B cell (primary cell): ENCODE data around the gene CACNA1F.

Source experiments
- CTCF ChIP-seq: fragments of 200-600 bp; IDR thresholded peaks from one replicate; pipeline ENCODE4 v1.8.0; 2022; ENCODE audit warnings: antibody characterized with exemption, mild to moderate bottlenecking
- EZH2 ChIP-seq: IDR thresholded peaks from 2 replicates; pipeline ENCODE4 v1.6.1; 2012; ENCODE audit warnings: borderline replicate concordance, low read depth, mild to moderate bottlenecking, moderate library complexity, low read length; ENCODE audit not compliant: insufficient read depth, poor library complexity, severe bottlenecking

DNA sequence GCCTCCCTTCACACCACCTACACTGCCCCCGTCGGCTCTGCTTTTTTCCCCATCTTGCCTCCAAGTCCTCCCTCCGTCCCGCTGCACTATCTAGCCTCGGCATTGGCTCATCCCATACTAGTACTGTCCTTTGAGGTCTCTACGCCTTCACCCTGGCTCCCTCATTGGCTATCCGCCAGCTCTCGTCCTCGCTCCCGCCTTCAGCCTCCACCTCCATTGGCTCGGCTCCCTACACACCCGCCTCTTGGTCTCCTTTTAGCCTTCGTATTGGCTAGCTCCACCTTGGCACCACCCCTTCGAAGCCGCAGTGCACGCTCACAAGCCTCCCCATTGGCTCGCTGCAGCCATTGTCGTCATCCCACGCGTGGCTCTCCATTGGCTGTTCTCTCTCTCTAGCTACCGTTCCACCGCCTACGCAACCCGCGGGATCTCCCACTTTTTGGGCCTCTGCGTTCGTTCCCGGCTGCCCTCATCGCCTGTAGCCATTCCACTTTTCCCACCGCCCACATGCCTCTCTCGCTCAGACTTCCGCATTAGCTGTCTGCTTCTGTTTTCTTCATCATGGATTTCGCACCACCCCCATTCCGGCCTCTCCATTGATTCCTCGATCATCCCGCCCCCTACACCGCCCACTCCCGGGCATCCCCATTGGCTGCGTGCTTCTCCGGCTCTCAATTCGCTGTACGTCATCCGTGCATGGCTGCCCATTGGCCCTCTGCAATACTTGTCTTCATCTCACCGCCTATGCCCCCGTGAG lies 36.0 kb upstream of the CACNA1F start:
- no peak for TF ChIP-seq CTCF
- TF ChIP-seq EZH2: no peak
